ENCODE results near the gene CDCA5.

GRCh38 chr11:65107078-65107477, 23.2 kb upstream of the CDCA5 start:
- no peak for TF ChIP-seq SUZ12 (IDR thresholded peaks at IDR 0.05; ENCODE audit: extremely low read depth, insufficient read depth, insufficient read length)
- no peak for TF ChIP-seq ZNF274 (IDR thresholded peaks at IDR 0.05; ENCODE audit: low read depth, low read length)

Measured in NT2/D1 (cell line).